ENCODE data around the gene SYT13. TPM values are rescaled to one million over a fixed set of nuclear protein-coding genes. Genes with fewer than 3 reads are reported as not detected.

SYT13 gene
- total and polyA plus RNA-seq, 2 experiments from 2014 or later: 1.7 to 11.5 TPM

DNA sequence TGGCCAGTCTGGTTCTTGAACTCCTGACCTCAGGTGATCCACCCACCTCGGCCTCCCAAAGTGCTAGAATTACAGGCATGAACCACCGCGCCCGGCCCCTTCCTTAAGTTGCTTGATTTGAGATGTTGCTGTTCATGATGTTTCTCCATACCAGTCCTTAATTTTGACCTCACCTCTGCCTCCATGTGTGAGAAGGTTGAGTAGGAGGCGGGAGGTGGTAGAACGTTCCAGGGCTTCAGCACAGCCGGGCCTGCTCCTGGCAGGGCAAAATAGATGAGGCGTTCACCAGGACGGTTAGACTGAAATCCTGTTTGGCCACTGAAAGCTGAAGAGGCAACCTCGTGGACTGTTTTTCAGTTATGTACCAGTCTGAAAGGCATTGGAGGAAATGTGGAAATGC, 48.3 kb upstream of the SYT13 start:
- H3K79me2 ChIP-seq: no peaks in the 10 kb centered on the region
- no peak overlapping the region for H3K4me2 ChIP-seq
- H3K27me3 ChIP-seq: no peaks in the 10 kb centered on the region
- H3K9me3 ChIP-seq (ENCODE audit: low read depth): no peaks in the 10 kb centered on the region
- H3K4me3 ChIP-seq: no peak overlapping the region
- no peaks in the 10 kb centered on the region for H3K36me3 ChIP-seq (replicated peaks; ENCODE audit: insufficient read depth, low read depth)
- H2AFZ ChIP-seq: no peak overlapping the region
- no peaks in the 10 kb centered on the region for H3K9me2 ChIP-seq (replicated peaks; ENCODE audit: insufficient read depth)
- no peaks in the 10 kb centered on the region for H3K4me1 ChIP-seq (ENCODE audit: insufficient read depth)
- TF ChIP-seq EZH2phosphoT487 (IDR thresholded peaks at IDR 0.05; ENCODE audit: low read depth, severe bottlenecking, unreplicated experiment) (no peak), EZH2 (IDR thresholded peaks at IDR 0.05; ENCODE audit: borderline replicate concordance) (no peak)
- TF ChIP-seq, protein P1, sequence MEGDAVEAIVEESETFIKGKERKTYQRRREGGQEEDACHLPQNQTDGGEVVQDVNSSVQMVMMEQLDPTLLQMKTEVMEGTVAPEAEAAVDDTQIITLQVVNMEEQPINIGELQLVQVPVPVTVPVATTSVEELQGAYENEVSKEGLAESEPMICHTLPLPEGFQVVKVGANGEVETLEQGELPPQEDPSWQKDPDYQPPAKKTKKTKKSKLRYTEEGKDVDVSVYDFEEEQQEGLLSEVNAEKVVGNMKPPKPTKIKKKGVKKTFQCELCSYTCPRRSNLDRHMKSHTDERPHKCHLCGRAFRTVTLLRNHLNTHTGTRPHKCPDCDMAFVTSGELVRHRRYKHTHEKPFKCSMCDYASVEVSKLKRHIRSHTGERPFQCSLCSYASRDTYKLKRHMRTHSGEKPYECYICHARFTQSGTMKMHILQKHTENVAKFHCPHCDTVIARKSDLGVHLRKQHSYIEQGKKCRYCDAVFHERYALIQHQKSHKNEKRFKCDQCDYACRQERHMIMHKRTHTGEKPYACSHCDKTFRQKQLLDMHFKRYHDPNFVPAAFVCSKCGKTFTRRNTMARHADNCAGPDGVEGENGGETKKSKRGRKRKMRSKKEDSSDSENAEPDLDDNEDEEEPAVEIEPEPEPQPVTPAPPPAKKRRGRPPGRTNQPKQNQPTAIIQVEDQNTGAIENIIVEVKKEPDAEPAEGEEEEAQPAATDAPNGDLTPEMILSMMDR (IDR thresholded peaks at IDR 0.05; ENCODE audit: poor library complexity): no peak
- H3K27ac ChIP-seq: peak overlapping the region; percentile 69
- WGBS (ENCODE audit: low lambda C conversion rate, missing lambda C conversion rate): 92% methylated on average over 10 of the region's 10 CpGs
- H4K20me1 ChIP-seq (ENCODE audit: insufficient read depth, poor library complexity, severe bottlenecking): no peaks in the 10 kb centered on the region
- no peak for DNase-seq (ENCODE audit: low spot score)

DNA sequence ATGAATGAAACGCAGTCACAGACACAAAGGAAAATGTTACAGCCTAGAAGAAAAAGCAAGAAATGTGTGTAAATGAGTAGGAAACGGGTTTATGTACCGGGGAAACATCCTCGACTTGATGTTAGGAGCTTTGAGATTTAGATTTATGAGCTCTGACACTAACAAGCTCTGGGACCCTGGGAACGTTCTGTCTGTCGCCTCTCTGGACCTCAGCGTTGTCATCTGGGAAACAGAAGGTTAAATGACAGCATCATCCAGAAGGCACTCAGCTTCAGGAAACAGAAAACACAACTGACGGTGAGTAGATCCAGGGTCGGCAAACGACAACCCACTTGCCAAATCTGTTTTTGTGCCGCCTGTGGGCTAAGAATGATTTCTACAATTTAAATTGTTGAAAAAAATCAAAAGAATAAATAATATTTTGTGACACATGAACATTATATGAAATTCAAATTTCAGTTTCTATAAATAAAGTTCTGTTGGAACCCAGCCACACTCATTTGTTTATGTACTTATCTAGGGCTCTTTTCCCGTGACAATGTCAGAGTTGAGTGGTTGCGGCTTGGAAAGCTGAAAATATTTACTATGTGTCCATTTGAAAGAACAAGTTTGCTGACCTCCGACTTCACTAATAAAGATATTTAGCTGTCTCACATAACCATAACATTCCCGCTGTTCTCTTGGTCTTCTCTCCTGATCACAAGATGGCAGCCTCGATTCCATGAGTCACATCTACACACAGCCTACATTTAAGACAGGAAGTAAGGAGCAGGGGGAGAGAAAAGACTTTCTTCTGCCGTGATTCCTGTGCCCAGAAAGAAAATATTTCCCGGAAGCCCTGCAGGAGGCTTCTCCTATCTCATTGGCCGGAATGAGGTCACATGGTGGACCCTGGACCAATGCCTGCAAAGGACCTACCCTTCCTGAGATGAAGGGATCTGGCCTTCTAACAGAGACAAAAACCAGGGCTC, 47.1 kb upstream of the SYT13 start:
- Histone ChIP-seq H3K4me3 (no peak overlapping the region), H3K36me3 (replicated peaks; ENCODE audit: insufficient read depth, low read depth) (no peaks in the 10 kb centered on the region), H3K4me2 (peak overlapping the region; percentile 52), H3K27ac (peak overlapping the region; percentile 69), H4K20me1 (ENCODE audit: insufficient read depth, poor library complexity, severe bottlenecking) (no peaks in the 10 kb centered on the region), H3K79me2 (no peaks in the 10 kb centered on the region), H2AFZ (no peak overlapping the region), H3K4me1 (ENCODE audit: insufficient read depth) (no peaks in the 10 kb centered on the region), H3K9me3 (ENCODE audit: low read depth) (no peaks in the 10 kb centered on the region), H3K27me3 (no peaks in the 10 kb centered on the region), H3K9me2 (replicated peaks; ENCODE audit: insufficient read depth) (no peaks in the 10 kb centered on the region)
- peak; percentile 47 for DNase-seq (ENCODE audit: low spot score)
- WGBS (ENCODE audit: low lambda C conversion rate, missing lambda C conversion rate): 53% methylated on average over 19 of the region's 19 CpGs
- TF ChIP-seq, protein P1 (IDR thresholded peaks at IDR 0.05; ENCODE audit: poor library complexity): no peak
- TF ChIP-seq EZH2phosphoT487 (IDR thresholded peaks at IDR 0.05; ENCODE audit: low read depth, severe bottlenecking, unreplicated experiment) (no peak), EZH2 (IDR thresholded peaks at IDR 0.05; ENCODE audit: borderline replicate concordance) (no peak)

DNA sequence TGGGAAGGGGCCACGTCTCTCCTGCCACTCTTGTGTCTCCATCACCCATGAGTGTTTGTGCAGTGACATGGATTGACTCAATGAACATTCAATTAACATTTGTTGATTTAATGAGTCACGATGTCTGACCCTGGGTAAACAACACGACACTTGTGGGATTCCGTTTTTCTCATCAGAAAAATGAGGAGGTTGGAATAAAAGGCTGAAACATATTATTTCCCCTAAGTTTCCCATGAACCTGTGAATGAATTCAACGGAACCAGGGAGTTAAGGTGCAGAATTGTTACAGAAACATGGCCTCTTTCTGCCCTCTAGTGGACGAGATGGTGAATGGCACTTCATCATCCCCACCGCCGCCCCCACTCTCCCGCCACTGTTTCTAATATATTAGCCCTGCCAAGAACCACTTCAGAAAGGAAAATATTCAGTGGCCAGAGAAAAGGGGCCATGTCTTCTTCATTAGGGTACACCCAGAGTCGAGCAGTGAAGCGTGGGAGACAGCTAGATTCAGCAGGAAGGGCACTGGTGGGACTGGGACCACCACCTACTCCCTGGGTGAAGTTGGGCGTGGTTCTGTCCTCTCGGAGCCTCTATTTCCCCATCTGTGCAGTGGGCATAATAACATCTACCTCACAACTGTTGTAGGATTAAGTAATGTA, 46.3 kb upstream of the SYT13 start:
- H3K9me2 ChIP-seq (replicated peaks; ENCODE audit: insufficient read depth): no peaks in the 10 kb centered on the region
- H3K36me3 ChIP-seq (replicated peaks; ENCODE audit: insufficient read depth, low read depth): no peaks in the 10 kb centered on the region
- WGBS (ENCODE audit: low lambda C conversion rate, missing lambda C conversion rate): 15% methylated on average over 13 of the region's 13 CpGs
- TF ChIP-seq EZH2phosphoT487 (IDR thresholded peaks at IDR 0.05; ENCODE audit: low read depth, severe bottlenecking, unreplicated experiment): no peak
- TF ChIP-seq, protein P1 (IDR thresholded peaks at IDR 0.05; ENCODE audit: poor library complexity): peak; percentile 71
- TF ChIP-seq EZH2 (IDR thresholded peaks at IDR 0.05; ENCODE audit: borderline replicate concordance): no peak
- no peak overlapping the region for H2AFZ ChIP-seq
- H3K79me2 ChIP-seq: no peaks in the 10 kb centered on the region
- no peaks in the 10 kb centered on the region for H4K20me1 ChIP-seq (ENCODE audit: insufficient read depth, poor library complexity, severe bottlenecking)
- no peaks in the 10 kb centered on the region for H3K27me3 ChIP-seq
- DNase-seq (ENCODE audit: low spot score): peak; percentile 56
- H3K4me1 ChIP-seq (ENCODE audit: insufficient read depth): no peaks in the 10 kb centered on the region
- H3K27ac ChIP-seq: peak overlapping the region; percentile 69
- H3K4me3 ChIP-seq: no peak overlapping the region
- H3K4me2 ChIP-seq: peak overlapping the region; percentile 52
- H3K9me3 ChIP-seq (ENCODE audit: low read depth): no peaks in the 10 kb centered on the region
